DMS 273 (cell line): ENCODE results near the gene OGFOD3.
A peak's percentile ranks its signal among the peaks of the same experiment; 100 is the strongest.
"Not testable (repeated sequence)": the region's sequence is repeated elsewhere in the genome, so short reads cannot be mapped to it uniquely, and the experiment has no call there.

Experiments
- DNase-seq: peaks from one replicate; lab custom pipeline; 2025; ENCODE audit not compliant: unreplicated experiment; lab: John Stamatoyannopoulos, UW

Gene OGFOD3

GRCh38 chr17:82434216-82434565, 15.8 kb upstream of the OGFOD3 start:
- no peak for DNase-seq

GRCh38 chr17:82433560-82434215, 15.3 kb upstream of the OGFOD3 start:
- DNase-seq, result no peak

GRCh38 chr17:82432017-82432416, 13.6 kb upstream of the OGFOD3 start:
- peak; percentile 57 for DNase-seq

GRCh38 chr17:82429824-82430223, 11.4 kb upstream of the OGFOD3 start:
- no peak for DNase-seq

- no peak for DNase-seq
Observed at GRCh38 chr17:82428546-82428945, 10.2 kb upstream of the OGFOD3 start.

GRCh38 chr17:82424863-82425159, 6.4 kb upstream of the OGFOD3 start:
- DNase-seq, result no peak

GRCh38 chr17:82424001-82424862, 5.8 kb upstream of the OGFOD3 start:
- peak; percentile 75 for DNase-seq

GRCh38 chr17:82419540-82419939, 1.2 kb upstream of the OGFOD3 start:
- DNase-seq, result no peak

GRCh38 chr17:82416771-82417170, 1.6 kb downstream of the OGFOD3 start:
- DNase-seq, result peak; percentile 41

- no peak for DNase-seq
Observed at GRCh38 chr17:82416264-82416663, 2.1 kb downstream of the OGFOD3 start.

GRCh38 chr17:82415786-82416185, 2.6 kb downstream of the OGFOD3 start:
- no peak for DNase-seq

GRCh38 chr17:82415336-82415735, 3.0 kb downstream of the OGFOD3 start:
- no peak for DNase-seq

- peak; percentile 64 for DNase-seq
Observed at GRCh38 chr17:82414548-82415281, 3.7 kb downstream of the OGFOD3 start.

GRCh38 chr17:82412535-82413520, 5.6 kb downstream of the OGFOD3 start:
- peak; percentile 38 for DNase-seq

- not testable (repeated sequence) for DNase-seq
Observed at GRCh38 chr17:82412081-82412480, 6.3 kb downstream of the OGFOD3 start.

- no peak for DNase-seq
Observed at GRCh38 chr17:82411396-82412053, 6.9 kb downstream of the OGFOD3 start.

- DNase-seq, result no peak
Observed at GRCh38 chr17:82410014-82410716, 8.2 kb downstream of the OGFOD3 start.

GRCh38 chr17:82408938-82409318, 9.5 kb downstream of the OGFOD3 start:
- no peak for DNase-seq

GRCh38 chr17:82408288-82408937, 10.0 kb downstream of the OGFOD3 start:
- DNase-seq, result peak; percentile 28
